Ureter (tissue), 1 donor: ENCODE data around the gene MID1. TPM values are rescaled to one million over a fixed set of nuclear protein-coding genes. Genes with fewer than 3 reads are reported as not detected.
A peak's percentile ranks its signal among the peaks of the same experiment; 100 is the strongest.

Source experiments
- DNase-seq: peaks from one replicate; pipeline ENCODE4 v3.0.0-alpha.2; 2020; ENCODE audit warnings: low spot score
- total RNA-seq: library from RNA; stranded (reverse); gene quantifications from one replicate; pipeline ENCODE4 v1.2.4, GENCODE V29; 2023
- donor health status: DM: yes; HTN: yes; CAD: no.

Gene MID1, protein sequence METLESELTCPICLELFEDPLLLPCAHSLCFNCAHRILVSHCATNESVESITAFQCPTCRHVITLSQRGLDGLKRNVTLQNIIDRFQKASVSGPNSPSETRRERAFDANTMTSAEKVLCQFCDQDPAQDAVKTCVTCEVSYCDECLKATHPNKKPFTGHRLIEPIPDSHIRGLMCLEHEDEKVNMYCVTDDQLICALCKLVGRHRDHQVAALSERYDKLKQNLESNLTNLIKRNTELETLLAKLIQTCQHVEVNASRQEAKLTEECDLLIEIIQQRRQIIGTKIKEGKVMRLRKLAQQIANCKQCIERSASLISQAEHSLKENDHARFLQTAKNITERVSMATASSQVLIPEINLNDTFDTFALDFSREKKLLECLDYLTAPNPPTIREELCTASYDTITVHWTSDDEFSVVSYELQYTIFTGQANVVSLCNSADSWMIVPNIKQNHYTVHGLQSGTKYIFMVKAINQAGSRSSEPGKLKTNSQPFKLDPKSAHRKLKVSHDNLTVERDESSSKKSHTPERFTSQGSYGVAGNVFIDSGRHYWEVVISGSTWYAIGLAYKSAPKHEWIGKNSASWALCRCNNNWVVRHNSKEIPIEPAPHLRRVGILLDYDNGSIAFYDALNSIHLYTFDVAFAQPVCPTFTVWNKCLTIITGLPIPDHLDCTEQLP
- 31.8 TPM for total RNA-seq

DNA sequence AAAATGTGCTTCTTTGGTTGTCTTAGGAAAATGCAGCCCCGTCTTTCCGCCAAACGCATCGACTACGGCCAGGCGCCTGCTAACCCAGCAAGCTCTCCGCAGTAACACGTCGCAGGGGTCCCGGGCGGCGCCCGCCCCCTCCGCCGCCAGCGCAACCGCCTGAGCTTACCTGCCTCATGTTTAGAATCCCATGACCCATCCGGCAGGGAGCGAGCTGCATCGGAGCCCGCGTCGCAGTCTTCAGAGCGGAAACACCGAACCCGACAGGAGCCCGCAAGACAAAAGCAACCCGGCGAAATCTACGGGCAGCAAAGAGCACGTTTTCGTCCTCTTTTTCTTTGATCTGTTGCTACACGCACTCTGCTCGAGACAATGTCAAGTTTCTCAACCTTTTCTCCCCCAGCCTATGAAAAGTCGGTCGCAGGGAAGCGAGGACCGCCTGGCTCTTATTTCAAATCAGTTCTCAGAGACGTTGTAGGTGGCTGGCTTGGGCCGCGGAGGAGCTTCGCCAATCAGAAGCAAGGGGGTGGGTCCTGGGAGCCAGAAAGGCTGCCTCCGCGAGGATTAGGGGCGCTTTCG is at the start of gene MID1:
MID1 (minus strand) TSS at position 465 of the 579 bp plus-strand sequence. CDS start 53,038 bp downstream, outside the sequence.
- peak; percentile 76 for DNase-seq

DNA sequence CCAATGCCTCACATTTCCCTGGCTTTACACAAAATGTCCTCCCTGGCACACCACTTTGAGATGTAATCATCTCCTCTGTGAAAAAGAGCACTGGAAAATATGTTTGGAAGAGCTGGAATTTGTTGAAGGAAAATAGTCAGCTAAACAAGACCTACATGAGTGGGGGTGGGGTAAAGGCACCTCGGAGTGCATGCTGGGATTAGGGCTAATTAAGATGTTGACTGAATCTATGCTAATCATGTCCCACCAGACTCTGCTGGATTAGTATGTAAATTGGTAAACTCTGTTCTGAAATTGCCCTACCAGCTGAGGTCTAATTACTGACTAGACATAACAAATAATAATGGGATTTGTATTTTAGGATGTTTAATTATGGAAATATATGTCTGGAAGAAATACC is 46.8 kb upstream of the MID1 start:
- DNase-seq: no peak

DNA sequence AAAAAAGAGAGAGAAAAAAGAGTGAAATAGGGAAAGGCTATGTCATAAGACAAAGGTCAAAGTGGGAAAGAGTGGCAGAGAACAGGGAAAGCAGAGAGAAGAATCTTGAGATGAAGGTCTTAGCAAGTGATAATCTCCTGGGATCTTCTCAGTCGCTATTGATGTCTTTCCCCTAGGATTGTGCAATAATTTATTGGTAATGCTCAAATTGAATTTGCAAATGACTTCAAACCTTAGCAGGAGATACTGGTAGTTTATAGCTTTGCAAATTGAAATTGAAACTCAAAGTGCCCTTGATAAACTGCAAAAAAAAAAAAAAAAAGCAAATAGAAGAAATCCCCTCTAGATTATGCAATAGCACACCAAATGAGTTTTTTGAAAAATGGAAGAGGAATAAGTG is 45.7 kb upstream of the MID1 start:
- DNase-seq: no peak

DNA sequence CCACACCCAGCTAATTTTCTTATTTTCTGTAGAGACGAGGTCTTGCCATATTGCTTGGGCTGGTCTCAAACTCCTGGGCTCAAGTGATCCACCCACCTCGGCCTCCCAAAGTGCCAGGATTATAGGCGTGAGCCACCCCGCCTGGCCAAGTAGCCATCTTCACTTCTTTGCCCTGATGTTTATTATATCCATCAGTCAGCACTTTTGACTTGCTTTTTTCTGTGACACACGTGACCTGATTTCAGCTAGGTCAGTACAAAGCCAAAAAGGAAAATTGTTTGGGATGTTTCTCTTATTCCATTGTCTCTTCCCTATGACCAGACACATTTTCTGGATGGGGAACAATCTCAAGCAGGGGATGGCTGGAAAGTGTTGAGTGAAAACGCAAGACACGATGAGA is 45.3 kb upstream of the MID1 start:
- no peak for DNase-seq

DNA sequence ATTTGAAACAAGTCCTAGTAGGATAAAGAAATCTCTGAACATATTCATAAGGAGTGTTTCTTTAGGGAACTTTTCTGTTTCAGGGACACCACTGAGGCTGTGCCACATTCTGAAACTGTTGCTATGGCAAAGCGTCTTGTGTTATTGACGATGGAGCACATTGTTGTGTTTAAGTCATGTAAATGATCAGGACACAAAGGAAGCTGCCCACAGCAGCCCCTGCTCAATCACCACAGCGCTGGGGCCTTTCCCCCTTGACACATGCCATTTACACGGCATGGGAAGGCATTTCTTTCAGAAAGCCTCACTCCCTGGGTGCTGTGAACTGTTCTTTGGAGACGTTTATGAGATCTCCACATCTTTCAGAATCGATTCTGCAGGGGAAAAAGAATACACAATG is 39.8 kb upstream of the MID1 start:
- DNase-seq: no peak

DNA sequence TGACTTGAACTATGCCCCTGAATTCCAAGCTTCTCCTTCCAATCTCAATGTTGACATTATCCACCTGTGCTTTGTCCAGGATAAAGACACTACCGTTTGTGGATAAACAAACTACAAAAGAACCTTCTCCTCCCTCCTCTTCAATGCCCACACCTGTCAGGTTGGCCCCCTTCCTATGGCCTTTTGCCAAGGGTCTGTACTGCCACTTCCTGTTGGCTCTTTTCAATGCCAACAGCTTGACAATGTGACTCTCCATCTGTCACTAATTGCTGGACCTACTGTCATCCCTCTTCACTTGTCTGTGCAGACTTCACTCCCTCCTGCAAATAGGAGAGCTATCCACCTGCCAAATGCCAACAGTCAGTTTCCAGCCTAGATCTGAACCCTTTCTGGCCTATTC is 35.8 kb upstream of the MID1 start:
- DNase-seq: no peak

DNA sequence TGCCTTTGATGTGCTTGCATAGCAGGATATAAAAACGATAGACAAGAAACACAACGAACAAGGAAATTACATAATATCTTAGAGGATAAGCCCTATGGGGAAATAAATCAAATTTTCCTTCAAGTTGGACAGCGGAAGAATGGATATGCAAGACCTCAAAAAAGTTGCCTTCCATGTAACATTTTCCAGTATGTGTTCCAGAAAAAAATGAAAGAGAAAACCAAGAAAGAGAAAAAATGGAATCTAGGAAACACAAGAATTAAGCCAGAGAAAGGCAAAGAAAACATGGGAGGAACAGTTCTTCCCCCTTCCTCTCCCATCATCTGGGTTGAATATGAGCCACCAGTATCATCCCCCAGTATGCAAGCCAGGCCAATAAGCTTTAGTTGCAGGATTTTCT is 34.6 kb upstream of the MID1 start:
- DNase-seq: no peak

DNA sequence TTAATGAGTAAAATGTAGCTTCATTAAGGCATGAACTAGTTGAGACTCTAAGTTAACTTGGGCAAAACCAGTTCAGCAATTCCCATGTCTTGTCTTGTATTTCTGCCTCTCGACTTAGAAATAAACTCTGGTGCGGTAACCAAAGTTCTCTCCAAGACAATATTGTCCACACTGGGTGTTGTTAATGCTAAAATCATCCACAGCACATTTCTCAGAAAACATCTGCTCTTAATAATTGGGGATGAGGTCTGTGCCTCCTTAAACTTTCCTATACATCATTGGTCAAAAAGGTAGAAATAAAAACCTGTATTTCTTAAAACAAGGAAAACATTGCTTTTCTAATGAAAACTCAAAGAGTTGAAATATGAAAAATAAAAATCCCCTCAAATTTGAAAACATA is 32.9 kb upstream of the MID1 start:
- no peak for DNase-seq

DNA sequence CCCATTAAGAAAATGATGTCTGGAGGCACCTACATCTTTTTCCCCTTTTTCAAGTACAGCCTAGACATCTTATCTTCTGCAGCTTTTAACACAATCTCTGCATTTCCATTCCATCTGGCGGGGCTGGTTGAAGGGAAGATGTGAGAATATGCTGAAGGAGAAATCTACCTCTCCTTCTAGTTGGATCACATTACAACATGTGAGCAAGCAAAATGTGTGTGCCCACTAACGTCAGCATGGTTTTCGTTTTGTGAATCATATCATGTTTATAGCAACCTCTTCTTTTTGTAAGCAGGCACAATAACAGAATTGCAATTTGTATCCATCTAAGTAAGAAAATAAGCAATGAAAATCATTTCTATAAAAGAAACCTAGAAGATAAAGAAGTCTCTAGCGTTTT is 28.9 kb upstream of the MID1 start:
- DNase-seq: no peak

DNA sequence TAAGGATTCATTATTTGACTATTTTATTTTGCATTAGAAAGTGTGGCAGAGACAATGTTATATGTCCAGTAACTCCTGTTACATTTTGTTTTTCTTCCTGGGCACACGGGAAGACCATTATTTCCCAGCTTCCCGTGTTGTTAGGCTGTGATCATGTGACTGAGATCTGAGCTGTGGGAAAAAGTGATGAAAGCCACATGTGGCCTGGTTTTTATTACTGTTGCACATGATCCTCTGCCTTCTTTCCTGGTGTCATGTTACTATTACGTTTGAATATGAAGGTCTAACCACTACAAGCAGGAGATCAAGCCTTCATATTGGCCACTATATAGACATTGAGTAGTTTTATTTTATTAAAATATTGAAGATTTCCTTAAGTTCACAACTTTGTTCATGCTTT is 28.2 kb upstream of the MID1 start:
- DNase-seq: no peak

DNA sequence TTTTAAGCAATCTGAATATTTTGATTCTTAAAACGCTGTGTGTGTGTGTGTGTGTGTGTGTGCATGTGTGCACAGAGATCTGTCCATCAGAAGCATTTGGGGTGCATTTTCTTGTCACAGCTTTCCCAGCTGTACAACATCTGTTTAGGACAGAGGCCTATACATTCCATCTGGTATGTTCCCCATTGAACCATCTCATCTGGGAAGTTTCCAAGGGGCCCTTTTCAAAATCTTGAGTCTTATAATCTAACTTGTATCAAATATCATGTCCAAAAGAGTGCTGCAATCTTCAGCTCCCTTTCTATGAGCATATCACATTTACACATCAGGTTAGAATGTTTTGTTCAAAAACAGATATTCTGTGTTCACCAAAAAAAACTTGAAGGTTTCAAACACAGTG is 16.5 kb upstream of the MID1 start:
- DNase-seq: no peak

DNA sequence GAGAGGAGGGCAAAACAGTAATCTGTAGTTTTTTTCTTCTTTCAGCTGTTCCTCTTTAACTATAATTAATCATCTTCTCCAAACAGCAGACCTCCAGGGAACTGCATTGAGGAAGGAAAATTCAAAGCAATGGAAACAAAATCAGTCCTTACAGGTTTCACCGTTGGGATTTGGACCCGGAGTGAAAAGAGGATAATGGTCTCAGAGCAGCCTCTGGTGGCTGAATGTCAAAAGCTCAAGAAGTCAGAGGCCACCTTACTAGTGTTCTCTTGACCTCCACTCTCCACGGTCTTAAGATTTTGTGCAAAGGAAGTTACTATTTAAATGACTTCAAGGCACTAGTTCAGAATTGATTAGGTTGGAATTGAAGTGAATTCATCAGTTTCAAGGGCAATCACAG is 16.0 kb upstream of the MID1 start:
- DNase-seq: no peak

DNA sequence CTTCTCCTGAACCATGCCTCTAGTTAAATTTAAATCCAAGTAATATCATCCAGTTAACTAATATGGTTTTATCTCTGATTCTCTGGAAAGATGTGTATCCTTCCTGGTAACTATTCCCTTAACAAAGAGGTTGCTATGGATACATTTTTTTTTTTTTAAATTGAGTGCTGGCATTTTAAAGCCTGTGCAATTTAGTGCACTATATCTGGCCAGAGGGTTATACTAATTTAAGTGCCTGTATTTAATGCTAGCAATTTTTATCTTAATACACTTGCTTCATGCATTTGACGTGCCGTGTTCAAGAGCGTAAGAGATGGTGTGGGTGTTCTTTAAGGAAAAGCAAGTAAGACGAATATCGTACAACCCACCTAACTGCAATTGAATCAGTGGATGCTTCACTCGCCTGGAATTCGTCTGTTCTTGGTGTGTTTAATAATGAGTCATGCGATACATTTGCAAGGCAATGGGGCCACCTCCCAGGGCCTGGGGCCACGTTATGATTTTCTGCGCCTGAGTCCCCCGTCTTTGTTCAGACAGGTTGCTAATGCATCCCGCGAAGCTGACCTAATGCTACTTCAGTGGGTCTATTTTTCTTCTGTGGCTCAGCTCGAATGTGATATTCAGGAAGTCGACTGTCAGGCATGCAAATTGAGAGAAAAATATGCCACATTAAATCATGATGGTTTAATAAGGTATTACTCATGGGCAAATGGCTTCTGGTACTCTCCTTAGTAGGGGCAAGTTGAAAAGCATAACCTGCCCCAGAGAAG is 14.2 kb upstream of the MID1 start:
- no peak for DNase-seq

DNA sequence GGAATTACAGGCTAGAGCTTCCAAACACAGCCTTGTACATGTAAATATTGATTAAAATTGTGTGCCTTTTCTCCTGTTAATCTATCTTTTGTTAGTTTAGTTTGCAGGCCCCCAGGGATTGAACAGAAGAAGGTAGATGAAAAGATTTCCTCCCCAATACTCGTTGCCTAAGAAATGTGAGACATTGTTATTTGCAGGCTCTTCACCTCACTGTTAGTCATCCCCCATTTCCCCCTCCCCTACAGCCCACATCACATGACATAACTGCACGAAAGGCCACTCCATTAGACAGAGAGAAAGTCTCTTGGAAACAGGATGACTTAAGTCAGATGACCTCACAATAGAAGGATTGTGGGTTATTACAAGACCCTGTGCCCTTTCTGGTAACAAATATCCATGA is 13.3 kb upstream of the MID1 start:
- peak; percentile 51 for DNase-seq

DNA sequence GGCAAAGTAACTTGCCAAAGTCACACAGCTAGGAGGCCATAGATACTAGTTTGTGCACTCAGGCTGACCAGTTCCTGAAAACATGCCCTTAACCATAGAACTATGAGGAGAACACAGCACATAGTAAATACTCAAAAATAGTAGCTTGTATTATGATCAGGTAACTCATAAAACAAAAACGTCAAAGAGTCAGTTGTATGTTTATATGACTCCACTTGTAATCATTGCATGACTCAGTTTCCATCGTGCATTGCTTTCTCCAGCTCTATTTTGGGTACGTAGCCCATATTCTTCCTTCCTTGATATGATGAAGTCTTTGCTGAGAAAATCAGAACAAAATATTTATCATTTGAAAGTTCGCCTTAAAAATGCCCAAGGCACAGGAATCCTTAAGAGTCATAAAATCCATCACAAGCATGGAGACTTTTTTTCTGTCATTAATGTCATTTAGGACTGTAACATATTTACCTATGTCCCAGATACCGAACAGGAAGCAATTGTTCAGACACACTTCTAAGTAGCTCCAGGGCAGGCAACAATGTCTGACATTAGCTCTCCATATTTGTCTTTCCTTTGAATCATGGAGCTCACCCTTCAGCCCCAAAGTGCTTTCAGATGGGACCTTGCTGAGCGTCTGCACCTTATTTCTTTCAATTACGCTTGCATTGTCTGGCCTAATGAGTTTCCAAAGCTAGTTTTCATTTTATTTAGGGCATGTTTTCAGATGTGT is 11.2 kb upstream of the MID1 start:
- no peak for DNase-seq

DNA sequence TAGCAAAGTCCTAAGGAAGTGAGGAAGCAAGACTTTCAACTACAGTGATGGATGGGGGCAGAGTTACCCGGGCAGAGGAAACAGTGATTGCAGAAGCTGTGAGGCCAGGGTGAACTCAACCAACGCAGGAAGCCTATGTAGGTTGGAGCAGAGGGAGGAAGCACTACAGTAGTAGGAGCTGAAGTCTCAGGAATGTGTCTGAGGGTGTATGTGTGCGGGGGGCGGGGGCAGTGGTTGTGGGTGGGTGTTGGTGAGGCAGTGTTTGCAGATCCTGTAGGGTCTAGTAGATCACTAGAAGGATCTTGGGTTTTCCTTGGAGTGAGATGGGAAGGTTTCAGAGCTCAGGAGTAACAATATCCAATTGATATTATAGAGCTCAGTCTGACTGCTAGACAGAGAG is 9.9 kb upstream of the MID1 start:
- DNase-seq: no peak

DNA sequence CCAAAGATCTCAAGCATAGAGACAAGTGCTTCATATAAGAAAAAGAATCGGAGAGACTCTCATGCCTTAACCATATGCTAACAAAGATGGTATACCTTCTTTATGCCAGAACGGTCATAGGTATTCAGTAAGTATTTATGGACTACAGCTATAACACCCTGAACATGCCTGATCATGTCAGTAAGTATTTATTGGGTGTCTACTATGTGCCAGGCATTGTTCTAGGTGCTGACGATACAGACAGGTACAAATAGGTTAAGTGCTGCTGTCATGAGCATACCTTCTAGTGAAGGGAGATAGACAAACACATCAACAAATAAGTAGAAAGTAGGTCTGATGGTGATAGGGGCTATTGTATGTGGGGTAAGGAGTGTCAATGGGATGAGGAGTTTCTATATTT is 9.5 kb upstream of the MID1 start:
- no peak for DNase-seq

DNA sequence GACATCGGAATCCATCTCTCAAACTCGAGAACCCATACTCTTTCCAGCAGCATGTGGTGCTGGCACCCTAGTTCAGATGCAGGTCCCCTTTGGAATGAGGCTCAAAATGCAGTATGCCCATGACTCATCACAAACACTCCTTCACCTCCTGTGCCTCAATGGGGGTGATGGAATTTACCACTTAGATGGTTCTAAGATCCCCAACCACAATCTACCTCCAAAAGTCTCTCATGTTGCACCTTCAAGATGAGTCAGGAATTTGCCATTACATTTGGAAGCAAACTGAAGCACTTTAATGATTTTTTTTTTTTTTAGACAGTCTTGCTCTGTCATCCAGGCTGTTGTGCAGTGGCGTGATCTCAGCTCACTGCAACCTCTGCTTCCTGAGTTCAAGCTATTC is 8.5 kb upstream of the MID1 start:
- no peak for DNase-seq

DNA sequence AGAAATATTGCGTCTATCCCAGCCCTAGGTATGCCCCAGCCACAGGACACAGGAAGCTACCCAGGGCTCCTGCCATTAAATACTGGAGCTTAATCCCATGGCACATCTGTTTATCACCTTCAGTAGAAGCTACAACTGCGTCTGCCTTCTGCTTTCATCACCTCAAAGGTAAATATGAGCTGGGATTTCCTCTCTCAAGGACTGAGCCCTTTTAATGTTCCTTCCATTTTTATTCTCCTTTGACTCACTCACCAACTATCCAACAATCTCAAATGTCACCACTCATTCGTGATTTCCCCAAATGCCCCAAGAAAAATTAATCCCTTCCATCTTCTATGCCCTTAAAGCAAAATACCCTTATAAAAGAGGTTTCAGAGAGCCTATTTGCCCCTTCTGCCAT is 1.8 kb upstream of the MID1 start:
- DNase-seq: no peak

DNA sequence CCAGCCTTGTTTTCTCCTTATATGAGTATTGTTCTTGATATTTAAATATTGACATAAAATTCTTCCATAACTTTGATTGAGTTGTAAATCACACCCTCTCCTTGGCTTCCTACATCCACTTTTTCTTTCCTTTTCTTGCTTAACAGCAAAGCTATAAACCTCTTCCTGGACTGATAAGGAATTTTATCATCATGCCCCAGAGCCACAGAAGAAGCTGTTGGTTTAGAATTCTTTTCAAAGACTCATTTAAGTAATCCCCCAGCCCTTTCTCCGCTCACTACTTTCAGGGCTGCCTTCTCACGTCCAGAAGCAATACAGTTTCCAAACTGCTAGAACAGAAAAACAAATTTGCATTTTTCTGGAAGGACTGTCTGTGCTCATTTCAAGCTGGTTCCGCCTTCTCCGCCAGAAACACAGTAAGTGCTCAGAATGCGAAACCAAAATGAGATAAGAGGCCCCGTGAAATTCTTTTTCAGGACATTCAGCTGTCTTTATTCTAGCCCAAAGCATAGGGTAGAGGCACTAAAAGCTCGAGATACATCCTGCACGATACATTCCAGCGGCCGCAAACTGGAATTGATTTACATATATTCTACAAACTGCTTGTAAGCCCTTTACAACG is 849 bp downstream of the MID1 start:
- no peak for DNase-seq

DNA sequence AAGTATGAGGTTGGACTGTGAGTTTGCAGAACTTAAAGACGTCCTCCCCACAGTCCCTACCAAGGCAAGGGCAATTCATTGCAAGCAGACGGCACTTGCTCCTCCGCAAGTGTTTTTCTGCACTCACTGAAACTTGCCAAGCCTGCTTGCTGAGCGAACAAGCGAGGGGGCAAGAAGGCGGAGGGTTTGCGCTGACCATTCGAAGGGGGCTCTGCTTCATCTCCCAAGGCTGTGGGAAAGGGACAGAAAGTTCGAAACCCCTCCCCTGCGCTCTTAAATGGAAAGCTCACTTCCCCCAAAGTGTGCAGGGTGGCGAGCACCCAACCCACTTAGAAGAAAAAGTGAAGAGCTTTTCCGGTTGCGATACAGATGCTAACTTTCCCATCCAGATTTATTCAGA is 1.4 kb downstream of the MID1 start:
- no peak for DNase-seq
